Vagina (tissue), 2 donors: ENCODE results near the gene VSX2. TPM values are rescaled to one million over a fixed set of nuclear protein-coding genes. Genes with fewer than 3 reads are reported as not detected.

Source experiments
- DNase-seq, 2 donors: peaks; one replicate each; pipeline ENCODE4 v3.0.0-alpha.2; 2017; ENCODE audit errors: extremely low spot score in 2 of 2
- H3K27ac ChIP-seq: fragments of 200-600 bp; sonication (generic); one replicate; pipeline ENCODE4 v1.5.1; 2019
- H3K27me3 ChIP-seq: fragments of 200-600 bp; sonication (generic); one replicate; pipeline ENCODE4 v1.5.1; 2019
- H3K36me3 ChIP-seq, 2 donors: fragments of 200-600 bp; sonication (generic); one replicate each; pipeline ENCODE4 v1.5.1; 2017 to 2019
- H3K4me1 ChIP-seq: fragments of 200-600 bp; sonication (generic); one replicate; pipeline ENCODE4 v1.5.1; 2019
- H3K4me3 ChIP-seq, 2 donors: fragments of 200-600 bp; sonication (generic); 1 replicate in 1 of 2; 2 replicates in 1 of 2; pipeline ENCODE4 v1.5.1; 2016 to 2019
- H3K9me3 ChIP-seq: fragments of 200-600 bp; sonication (generic); one replicate; pipeline ENCODE4 v1.5.1; 2019
- POLR2A ChIP-seq, 2 donors: fragments of 450-650 bp; IDR thresholded peaks; one replicate each; pipeline ENCODE4 v1.6.1; 2017; ENCODE audit warnings: antibody characterized with exemption in 2 of 2, mild to moderate bottlenecking in 2 of 2, moderate library complexity in 2 of 2
- POLR2AphosphoS5 ChIP-seq, 2 donors: sonication (generic); formaldehyde crosslinking; IDR thresholded peaks; one replicate each; pipeline ENCODE4 v1.9.0; 2017; ENCODE audit warnings: antibody characterized with exemption in 2 of 2, mild to moderate bottlenecking in 2 of 2, low read depth in 1 of 2; ENCODE audit not compliant: insufficient read depth in 1 of 2
- intact Hi-C: fragments of 100-400 bp; cut with DNase I; formaldehyde crosslinking; loops from one replicate; pipeline ENCODE4 v1.15.1; 2023
- total RNA-seq: library from RNA; depleted of rRNA; stranded (reverse); fragments of >200 nt; gene quantifications from one replicate; pipeline ENCODE4 v1.2.3, GENCODE V29; 2016
- TF ChIP-seq, protein P1 (sequence below), 3 experiments: fragments of 450-650 bp in 2 of 3; fragments of 200-600 bp in 1 of 3; sonication (generic) in 1 of 3; IDR thresholded peaks; one replicate each; pipeline ENCODE4 v1.5.1; 2017 to 2019; ENCODE audit warnings: antibody characterized with exemption in 3 of 3, mild to moderate bottlenecking in 2 of 3, moderate library complexity in 2 of 3

The VSX2 gene
- total RNA-seq: not detected

- Histone ChIP-seq H3K4me3 (peak within 1 kb of the TSS; percentile 17 to 40), H3K36me3 (no peaks in the 10 kb centered on the region), H3K27me3 (peaks cover 28% of the 10 kb centered on the region), H3K4me1 (peaks cover 30% of the 10 kb centered on the region), H3K27ac (no peak within 1 kb of the TSS), H3K9me3 (no peaks in the 10 kb centered on the region)
- no peak for TF ChIP-seq POLR2A (IDR thresholded peaks at IDR 0.05)
- TF ChIP-seq, protein P1, sequence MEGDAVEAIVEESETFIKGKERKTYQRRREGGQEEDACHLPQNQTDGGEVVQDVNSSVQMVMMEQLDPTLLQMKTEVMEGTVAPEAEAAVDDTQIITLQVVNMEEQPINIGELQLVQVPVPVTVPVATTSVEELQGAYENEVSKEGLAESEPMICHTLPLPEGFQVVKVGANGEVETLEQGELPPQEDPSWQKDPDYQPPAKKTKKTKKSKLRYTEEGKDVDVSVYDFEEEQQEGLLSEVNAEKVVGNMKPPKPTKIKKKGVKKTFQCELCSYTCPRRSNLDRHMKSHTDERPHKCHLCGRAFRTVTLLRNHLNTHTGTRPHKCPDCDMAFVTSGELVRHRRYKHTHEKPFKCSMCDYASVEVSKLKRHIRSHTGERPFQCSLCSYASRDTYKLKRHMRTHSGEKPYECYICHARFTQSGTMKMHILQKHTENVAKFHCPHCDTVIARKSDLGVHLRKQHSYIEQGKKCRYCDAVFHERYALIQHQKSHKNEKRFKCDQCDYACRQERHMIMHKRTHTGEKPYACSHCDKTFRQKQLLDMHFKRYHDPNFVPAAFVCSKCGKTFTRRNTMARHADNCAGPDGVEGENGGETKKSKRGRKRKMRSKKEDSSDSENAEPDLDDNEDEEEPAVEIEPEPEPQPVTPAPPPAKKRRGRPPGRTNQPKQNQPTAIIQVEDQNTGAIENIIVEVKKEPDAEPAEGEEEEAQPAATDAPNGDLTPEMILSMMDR (IDR thresholded peaks at IDR 0.05): no peak
- TF ChIP-seq POLR2AphosphoS5 (IDR thresholded peaks at IDR 0.05; ENCODE audit: insufficient read depth in 1 of 2, low read depth in 1 of 2): no peak
- intact Hi-C loops: no loop called here
- no peak for DNase-seq
Measured at GRCh38 chr14:74238974-74239847, at the start of gene VSX2. Gene VSX2 (plus strand): TSS chr14:74239449. CDS start chr14:74239562, 113 bp downstream.

DNA sequence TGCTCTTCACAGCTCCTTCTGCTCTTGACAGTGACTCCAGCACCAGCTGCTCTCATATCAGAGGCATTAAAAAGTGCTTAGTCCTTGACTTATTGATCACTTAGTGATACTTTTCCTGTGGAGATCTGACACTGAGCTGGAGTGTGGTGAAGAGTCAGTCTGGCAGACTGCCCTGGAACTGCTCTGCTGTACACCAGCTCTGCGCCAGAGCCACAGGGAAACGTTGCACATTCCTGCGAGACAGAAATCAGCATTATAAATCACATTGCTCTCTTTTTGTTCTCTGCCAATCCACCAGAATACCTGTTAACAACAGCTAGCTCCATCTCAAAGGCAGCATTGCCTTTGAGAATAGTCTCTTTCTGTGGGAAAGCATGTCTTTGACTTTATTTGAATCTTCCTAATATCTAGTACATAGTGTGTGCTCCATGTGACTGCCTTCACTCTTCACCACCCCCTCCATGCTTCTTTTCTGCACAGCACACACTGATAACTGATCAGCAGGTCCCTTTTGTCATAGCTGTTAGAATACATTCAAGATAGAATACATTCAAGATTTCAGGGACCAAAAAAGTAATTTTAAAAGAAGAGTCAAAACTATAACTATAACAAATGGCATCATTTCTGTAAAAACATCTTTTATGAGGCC, 48.2 kb upstream of the VSX2 start:
- DNase-seq: no peak
- H3K27me3 ChIP-seq: no peaks in the 10 kb centered on the region
- H3K4me1 ChIP-seq: no peaks in the 10 kb centered on the region
- TF ChIP-seq POLR2A (IDR thresholded peaks at IDR 0.05) (no peak), POLR2AphosphoS5 (IDR thresholded peaks at IDR 0.05; ENCODE audit: insufficient read depth in 1 of 2, low read depth in 1 of 2) (no peak)
- TF ChIP-seq, protein P1 (IDR thresholded peaks at IDR 0.05): no peak
- no peak overlapping the region for H3K4me3 ChIP-seq
- H3K9me3 ChIP-seq: no peaks in the 10 kb centered on the region
- H3K36me3 ChIP-seq: no peaks in the 10 kb centered on the region
- intact Hi-C loops: no loop called here
- no peak overlapping the region for H3K27ac ChIP-seq

DNA sequence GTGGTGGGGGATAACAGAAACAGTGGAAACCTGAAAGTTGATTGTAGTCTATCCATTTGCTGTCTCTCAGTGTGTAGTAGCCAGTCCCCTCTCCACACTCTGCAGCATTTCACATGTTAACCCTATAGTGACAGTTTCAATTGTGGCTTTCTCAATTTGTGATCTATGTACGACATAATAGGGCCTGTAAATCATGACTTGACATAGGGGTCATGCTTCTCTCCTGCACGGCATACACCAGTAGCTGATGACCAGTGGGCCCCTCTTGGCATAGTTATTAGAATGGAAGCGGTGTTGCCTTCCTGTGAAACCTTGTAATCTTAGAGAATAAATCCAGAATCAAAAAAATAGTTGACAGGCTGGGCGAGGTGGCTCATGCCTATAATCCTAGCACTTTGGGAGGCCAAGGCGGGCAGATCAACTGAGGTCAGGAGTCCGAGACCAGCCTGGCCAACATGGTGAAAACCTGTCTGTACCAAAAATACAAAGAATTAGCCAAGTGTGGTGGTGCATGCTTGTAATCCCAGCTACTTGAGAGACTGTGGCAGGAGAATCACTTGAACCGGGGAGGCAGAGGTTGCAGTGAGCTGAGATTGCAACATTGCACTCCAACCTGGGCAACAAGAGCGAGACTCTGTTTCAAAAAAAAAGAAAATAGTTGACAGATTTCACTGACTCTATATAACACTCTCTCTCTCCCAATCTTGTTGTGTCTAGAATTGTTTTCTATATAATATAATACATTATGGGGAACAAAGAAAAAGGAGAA, 44.6 kb upstream of the VSX2 start:
- H3K27me3 ChIP-seq: no peaks in the 10 kb centered on the region
- H3K36me3 ChIP-seq: peaks cover 0 to 8% of the 10 kb centered on the region in 2 donors
- H3K9me3 ChIP-seq: no peaks in the 10 kb centered on the region
- no peak overlapping the region for H3K27ac ChIP-seq
- TF ChIP-seq POLR2AphosphoS5 (IDR thresholded peaks at IDR 0.05; ENCODE audit: insufficient read depth in 1 of 2, low read depth in 1 of 2) (no peak), POLR2A (IDR thresholded peaks at IDR 0.05) (no peak)
- TF ChIP-seq, protein P1 (IDR thresholded peaks at IDR 0.05): no peak
- no peak for DNase-seq
- no peak overlapping the region for H3K4me3 ChIP-seq
- intact Hi-C loops: no loop called here
- no peaks in the 10 kb centered on the region for H3K4me1 ChIP-seq

GRCh38 chr14:74195623-74196022, 43.6 kb upstream of the VSX2 start:
- H3K27me3 ChIP-seq: no peaks in the 10 kb centered on the region
- H3K4me3 ChIP-seq: no peak overlapping the region
- H3K9me3 ChIP-seq: no peaks in the 10 kb centered on the region

More at GRCh38 chr14:74195623-74196022, 43.6 kb upstream of the VSX2 start:
- TF ChIP-seq POLR2A (IDR thresholded peaks at IDR 0.05): no peak
- TF ChIP-seq POLR2AphosphoS5 (IDR thresholded peaks at IDR 0.05; ENCODE audit: insufficient read depth in 1 of 2, low read depth in 1 of 2): no peak
- TF ChIP-seq, protein P1 (IDR thresholded peaks at IDR 0.05): no peak
- H3K4me1 ChIP-seq: no peaks in the 10 kb centered on the region
- intact Hi-C loops: no loop called here
- H3K27ac ChIP-seq: no peak overlapping the region
- no peak for DNase-seq
- H3K36me3 ChIP-seq: peaks cover 0 to 8% of the 10 kb centered on the region in 2 donors
